ENCODE results near the gene SIRPB2.

GRCh38 chr20:1463971-1464570 is 27.1 kb downstream of the SIRPB2 start:
- TF ChIP-seq CTCF (IDR thresholded peaks at IDR 0.05; ENCODE audit: control extremely low read depth in 1 of 3, insufficient read depth in 1 of 3, low read depth in 1 of 3, low read length in 3 of 3) (no peak), RAD21 (IDR thresholded peaks at IDR 0.05 in 1 of 2, conservative IDR thresholded peaks at IDR 0.05 in 1 of 2; ENCODE audit: low read depth in 2 of 2, low read length in 2 of 2) (no peak), POLR2AphosphoS5 (IDR thresholded peaks at IDR 0.05; ENCODE audit: low read depth, low read length) (no peak), EP300 (IDR thresholded peaks at IDR 0.05; ENCODE audit: borderline replicate concordance in 1 of 2, low read depth in 2 of 2, low read length in 2 of 2) (no peak), POLR2A (IDR thresholded peaks at IDR 0.05; ENCODE audit: control extremely low read depth in 1 of 2, low read depth in 2 of 2, low read length in 2 of 2) (no peak), BCL11A (IDR thresholded peaks at IDR 0.05; ENCODE audit: low read depth in 2 of 2, low read length in 2 of 2) (no peak), EGR1 (IDR thresholded peaks at IDR 0.05; ENCODE audit: borderline replicate concordance, low read depth, low read length) (no peak), TEAD4 (IDR thresholded peaks at IDR 0.05; ENCODE audit: low read depth, low read length) (no peak), EZH2 (IDR thresholded peaks at IDR 0.05; ENCODE audit: low read depth, low read length, severe bottlenecking) (no peak), RNF2 (IDR thresholded peaks at IDR 0.05; ENCODE audit: borderline replicate concordance, low read depth, low read length, missing control alignments, poor library complexity, severe bottlenecking) (no peak), USF2 (IDR thresholded peaks at IDR 0.05; ENCODE audit: low read length) (no peak), TAF1 (IDR thresholded peaks at IDR 0.05; ENCODE audit: low read depth, low read length) (no peak), JUND (IDR thresholded peaks at IDR 0.05; ENCODE audit: low read length) (no peak)

Data from H1 (cell line).